ENCODE results near the gene CDK5R2.

Gene CDK5R2

DNA sequence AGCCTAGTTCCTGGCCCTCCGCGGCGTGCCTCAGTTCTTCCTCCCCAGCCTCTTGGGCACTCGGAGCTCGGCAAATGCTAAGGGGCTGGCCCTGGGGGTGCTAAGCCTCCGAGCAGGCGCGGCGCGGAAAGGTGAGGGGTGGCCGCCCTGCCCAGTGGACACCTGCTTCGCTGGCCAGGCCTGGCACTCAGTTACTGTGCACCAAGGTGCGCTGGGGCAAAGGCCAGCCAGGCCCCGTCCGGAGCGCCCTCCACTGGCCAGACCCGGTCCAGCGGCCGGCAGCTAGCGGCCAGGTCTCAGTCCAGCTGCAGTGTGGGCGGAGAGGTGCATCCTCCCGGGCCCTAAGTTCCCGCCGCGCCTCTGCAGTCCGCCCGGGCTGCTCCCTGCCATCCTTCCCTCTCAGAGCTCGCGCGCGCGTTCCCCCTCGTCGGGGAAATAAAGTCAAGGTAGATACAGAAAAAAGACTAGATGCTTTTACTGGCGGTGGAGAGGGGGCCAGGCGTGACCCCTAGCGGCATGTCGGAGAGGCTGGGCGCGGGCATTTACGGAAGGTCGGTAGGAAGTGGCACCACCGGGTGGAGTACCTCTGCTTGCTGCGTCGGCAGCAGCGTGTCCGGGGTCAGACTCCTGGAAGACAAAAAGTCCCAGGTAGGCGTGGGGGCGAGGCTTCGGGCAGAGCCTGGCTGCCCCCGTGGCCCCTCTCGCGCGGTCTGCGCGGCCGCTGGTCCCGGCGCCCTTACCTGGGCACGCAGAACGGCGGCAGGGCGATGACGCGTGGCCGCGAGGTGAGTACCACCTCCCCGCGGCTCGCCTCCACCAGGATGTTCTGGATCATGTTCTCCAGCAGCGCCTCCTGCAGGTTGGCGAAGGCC lies 43.2 kb downstream of the CDK5R2 start:
- peak; percentile 58 for DNase-seq (ENCODE audit: low read depth)

DNA sequence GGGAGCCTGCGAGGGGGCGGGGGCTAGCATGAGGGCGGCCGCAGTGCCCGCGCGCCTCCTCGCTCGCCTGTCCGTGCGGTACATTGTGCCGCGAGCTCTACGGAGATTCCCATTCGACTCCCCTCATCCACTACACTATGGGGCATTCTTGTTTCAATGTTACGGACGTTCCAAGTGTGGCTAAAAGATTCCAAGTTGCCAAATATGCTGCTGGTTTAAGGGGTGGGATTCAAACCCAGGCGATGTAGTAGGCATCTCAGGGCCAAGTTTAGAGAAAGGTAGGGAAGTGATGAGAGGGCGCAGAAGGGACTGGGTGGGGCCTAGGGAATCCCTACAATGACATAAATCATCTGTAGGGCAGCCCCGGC lies 43.8 kb downstream of the CDK5R2 start:
- no peak for DNase-seq (ENCODE audit: low read depth)

GRCh38 chr2:219003979-219004378 lies 44.5 kb downstream of the CDK5R2 start:
- no peak for DNase-seq (ENCODE audit: low read depth)

GRCh38 chr2:219009294-219009693 lies 49.8 kb downstream of the CDK5R2 start:
- DNase-seq (ENCODE audit: low read depth), result no peak

- DNase-seq (ENCODE audit: low read depth), result no peak
These were observed 50.8 kb downstream of the CDK5R2 start for GRCh38 chr2:219010162-219010756.

- DNase-seq (ENCODE audit: low read depth), result no peak
These were observed 51.4 kb downstream of the CDK5R2 start for GRCh38 chr2:219010873-219011272.
